Measurements from ENCODE around the gene TBC1D20.

Gene TBC1D20

DNA sequence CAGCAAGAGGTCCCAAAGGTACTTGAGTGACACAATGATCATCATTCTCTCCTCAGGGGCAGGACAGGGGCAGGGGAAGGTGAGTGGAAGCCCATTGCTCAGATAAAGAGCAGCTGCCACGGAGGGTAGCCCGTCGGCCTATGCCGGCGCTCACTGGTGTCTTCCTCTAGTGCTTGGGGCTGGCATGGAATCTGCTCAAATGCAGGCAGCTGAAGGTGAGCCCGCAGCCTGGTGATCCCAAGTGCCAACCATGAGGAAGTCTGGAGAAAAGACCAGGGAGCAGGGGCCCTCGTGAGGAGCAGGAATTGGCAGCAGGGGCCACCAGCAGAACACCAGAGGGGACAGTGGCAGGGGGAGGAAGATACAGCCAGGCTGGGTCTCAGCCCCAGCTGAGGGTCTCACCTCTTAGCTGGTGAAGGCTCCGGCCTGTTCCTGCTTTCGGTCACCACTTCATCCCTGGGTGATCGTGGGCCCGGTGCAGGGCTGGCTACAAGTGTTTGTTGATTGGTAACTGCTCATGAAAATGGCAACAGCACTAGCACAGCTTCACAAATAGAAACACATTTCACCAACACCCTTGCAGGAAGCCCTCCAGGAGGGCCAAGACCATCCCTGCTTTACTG lies 29.5 kb downstream of the TBC1D20 start:
- TF ChIP-seq CTCF (IDR thresholded peaks at IDR 0.05; ENCODE audit: control insufficient read depth, insufficient read depth, low read depth, low read length, missing control alignments): no peak
- H3K4me3 ChIP-seq (ENCODE audit: control insufficient read depth, low read depth, low read length): no peak overlapping the region
- DNase-seq (ENCODE audit: low read depth): no peak

DNA sequence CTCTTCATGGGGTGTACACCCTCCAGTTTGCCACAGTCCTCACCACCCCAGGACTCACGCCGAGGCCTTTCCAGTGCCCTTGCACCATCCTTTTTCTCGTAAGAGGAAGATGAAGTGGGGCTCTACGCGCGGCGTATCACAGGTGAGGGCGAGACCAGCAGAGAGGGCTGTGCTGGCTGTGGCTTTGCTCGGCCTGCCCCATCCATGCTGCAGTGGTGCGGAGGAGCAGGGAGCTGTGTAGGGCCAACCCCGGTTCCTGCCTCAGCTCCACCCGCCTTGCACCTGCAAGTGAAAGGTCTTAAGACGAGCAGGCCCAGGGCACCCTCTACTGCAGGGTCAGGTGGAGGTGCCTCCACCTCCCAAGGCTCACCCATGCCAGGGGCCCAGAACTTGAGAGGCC lies 30.1 kb downstream of the TBC1D20 start:
- DNase-seq (ENCODE audit: low read depth): no peak
- TF ChIP-seq CTCF (IDR thresholded peaks at IDR 0.05; ENCODE audit: control insufficient read depth, insufficient read depth, low read depth, low read length, missing control alignments): no peak
- no peak overlapping the region for H3K4me3 ChIP-seq (ENCODE audit: control insufficient read depth, low read depth, low read length)

GRCh38 chr20:431012-431904 lies 31.1 kb downstream of the TBC1D20 start:
- DNase-seq (ENCODE audit: low read depth): peak; percentile 18
- H3K4me3 ChIP-seq (ENCODE audit: control insufficient read depth, low read depth, low read length): no peak overlapping the region
- peak; percentile 64 for TF ChIP-seq CTCF (IDR thresholded peaks at IDR 0.05; ENCODE audit: control insufficient read depth, insufficient read depth, low read depth, low read length, missing control alignments)

- no peak for DNase-seq (ENCODE audit: low read depth)
- no peak for TF ChIP-seq CTCF (IDR thresholded peaks at IDR 0.05; ENCODE audit: control insufficient read depth, insufficient read depth, low read depth, low read length, missing control alignments)
- no peak overlapping the region for H3K4me3 ChIP-seq (ENCODE audit: control insufficient read depth, low read depth, low read length)
These were observed 32.0 kb downstream of the TBC1D20 start for GRCh38 chr20:430091-430999.

GRCh38 chr20:428658-429200 lies 33.6 kb downstream of the TBC1D20 start:
- H3K4me3 ChIP-seq (ENCODE audit: control insufficient read depth, low read depth, low read length): no peak overlapping the region
- no peak for DNase-seq (ENCODE audit: low read depth)
- no peak for TF ChIP-seq CTCF (IDR thresholded peaks at IDR 0.05; ENCODE audit: control insufficient read depth, insufficient read depth, low read depth, low read length, missing control alignments)
